Measurements from ENCODE around the gene FSTL4.
A peak's percentile ranks its signal among the peaks of the same experiment; 100 is the strongest.
"Not testable (repeated sequence)": the region's sequence is repeated elsewhere in the genome, so short reads cannot be mapped to it uniquely, and the experiment has no call there.

Gene FSTL4

DNA sequence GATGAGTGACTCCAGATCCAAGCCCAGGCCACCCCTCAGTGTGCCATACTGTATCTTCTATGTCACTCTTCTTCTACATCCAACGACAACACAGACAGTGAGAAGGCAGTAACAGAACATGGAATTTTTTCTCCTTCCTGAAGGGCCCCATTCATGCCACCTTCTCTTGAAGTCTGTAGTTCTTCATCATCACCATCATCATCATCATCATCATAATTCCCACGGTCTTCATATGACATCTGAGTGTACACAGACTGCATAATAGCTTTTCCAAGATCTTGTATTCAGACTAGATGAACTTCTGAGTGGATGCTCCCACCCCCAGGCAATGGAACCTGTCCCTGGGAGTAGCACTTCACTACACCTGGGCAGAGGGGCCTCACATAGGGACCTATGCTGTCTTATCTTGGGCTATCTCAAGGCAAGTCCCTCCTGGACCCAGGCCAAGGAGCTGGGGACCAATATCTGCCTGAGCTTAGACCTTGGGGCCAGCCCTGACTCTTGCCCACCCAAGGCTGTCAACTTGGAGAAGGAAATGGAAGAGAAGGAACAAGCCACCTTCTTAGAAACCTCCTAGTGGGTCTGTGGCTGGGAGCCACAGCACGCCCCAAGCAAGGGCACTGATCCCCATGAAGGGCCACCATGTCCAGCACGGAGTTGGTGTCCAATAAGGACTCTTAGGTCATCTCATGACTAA is 159.1 kb downstream of the FSTL4 start:
- DNase-seq, result no peak

DNA sequence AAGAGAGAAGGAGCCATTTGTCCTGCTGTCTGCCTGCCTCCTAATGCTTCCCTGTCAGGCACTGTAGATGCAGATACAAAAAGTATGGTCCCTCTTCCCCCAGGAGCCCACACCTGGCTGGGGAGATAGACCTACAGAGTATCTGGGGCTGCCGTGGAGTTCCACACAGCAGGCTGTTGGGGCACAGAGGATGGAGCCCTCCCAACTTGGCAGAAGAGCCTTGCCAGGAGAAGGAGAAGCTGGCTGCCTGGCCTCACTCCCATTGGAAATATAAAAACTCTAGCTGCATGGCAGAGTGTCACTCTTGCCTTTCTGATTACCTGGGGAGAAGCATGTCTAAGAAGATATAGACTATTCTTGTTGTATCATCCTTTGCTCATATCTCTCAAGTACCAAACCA is 160.4 kb downstream of the FSTL4 start:
- DNase-seq, result no peak

DNA sequence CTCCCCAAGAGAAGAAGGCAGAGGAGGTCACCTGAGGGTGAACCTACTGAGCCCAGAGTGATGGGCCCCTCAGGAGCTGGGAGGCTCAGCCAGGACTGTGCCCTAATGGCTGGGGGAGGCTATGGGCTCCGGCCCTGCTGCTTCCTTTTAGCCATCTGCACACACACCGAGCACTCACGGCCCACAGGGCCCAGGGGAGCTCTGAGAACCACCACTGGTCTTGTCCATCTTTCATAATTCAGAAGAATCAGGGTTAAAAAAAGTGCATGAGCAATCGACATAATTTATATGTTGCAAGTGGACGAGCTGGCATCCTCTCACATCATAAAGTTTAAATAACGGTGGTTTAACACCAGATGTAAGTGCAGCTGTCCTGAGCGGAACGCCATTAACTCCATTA is 162.1 kb downstream of the FSTL4 start:
- DNase-seq, result no peak

DNA sequence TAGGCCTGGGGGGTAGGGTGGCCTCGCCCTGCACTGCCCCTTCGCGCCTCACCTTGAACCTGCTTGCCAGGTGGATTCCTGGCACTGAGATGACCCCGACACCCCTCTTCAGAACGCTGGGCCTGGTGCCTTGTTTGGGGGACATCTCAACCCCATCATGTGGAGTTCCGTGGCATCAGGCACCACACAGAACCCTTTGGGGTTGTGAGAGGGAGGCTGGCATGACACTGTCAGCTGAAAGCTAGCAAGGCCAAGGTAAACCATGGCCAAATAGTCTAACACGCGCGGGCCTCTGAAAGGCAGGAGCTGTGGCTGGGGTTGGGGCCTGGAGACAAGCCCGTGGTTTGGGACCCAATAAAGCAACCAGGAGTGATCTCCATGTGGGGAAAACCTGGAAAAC is 163.2 kb downstream of the FSTL4 start:
- DNase-seq, result no peak

- DNase-seq, result no peak
Measured at GRCh38 chr5:133446440-133446839, 165.9 kb downstream of the FSTL4 start.

DNA sequence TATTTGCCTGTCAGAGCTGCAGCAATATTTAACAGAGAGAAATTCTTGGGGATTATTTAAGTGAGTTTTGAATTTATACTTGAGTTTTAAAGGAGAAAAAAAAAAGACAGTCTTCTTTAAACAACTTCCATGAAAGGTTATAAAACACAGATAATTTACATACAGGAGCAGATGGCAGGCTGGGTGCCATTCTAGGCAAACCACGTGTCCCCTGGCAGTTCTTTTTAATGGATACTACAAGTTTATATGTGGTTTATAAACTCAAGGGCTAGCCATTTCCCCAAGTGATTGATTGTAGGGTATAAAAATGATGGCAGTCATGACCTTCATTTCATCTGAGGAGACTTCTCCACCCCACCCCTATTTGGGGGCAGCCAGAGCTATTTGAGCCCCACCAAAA is 166.6 kb downstream of the FSTL4 start:
- DNase-seq, result peak in 1 of 2 experiments; percentile 20

GRCh38 chr5:133445204-133445603 is 167.1 kb downstream of the FSTL4 start:
- not testable (repeated sequence) for DNase-seq

GRCh38 chr5:133444711-133445110 is 167.6 kb downstream of the FSTL4 start:
- DNase-seq, result no peak

DNA sequence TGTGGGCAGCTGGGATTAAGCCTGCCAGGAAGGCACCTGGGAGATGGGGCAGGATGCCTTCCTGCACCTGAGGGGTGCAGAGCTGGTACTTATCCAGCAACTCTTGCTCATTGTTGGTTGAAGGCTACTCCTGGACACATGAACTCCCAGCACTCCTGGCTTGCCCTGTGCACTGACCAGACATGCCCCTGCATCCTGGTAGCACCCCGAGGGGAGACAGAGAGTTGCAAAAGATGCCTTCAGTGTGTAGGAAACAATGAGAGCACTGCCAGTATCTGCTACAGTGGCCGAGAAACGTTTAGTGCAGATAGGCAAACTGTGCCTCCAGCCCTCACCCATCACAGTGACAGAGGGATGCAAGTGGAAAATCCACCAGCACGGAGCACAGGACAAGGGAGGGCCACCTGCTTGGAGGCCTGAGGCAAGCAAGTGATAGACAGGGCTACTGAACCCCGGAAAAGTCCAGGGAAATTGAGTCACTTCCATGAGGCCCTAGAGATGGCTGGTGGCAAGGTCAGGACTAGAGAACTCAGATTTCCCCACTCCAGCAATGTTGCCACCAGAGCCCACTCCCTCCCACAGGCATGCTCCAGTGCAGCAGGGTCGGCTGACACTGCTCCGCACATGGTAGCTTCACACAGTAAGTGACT is 171.1 kb downstream of the FSTL4 start:
- DNase-seq, result no peak

DNA sequence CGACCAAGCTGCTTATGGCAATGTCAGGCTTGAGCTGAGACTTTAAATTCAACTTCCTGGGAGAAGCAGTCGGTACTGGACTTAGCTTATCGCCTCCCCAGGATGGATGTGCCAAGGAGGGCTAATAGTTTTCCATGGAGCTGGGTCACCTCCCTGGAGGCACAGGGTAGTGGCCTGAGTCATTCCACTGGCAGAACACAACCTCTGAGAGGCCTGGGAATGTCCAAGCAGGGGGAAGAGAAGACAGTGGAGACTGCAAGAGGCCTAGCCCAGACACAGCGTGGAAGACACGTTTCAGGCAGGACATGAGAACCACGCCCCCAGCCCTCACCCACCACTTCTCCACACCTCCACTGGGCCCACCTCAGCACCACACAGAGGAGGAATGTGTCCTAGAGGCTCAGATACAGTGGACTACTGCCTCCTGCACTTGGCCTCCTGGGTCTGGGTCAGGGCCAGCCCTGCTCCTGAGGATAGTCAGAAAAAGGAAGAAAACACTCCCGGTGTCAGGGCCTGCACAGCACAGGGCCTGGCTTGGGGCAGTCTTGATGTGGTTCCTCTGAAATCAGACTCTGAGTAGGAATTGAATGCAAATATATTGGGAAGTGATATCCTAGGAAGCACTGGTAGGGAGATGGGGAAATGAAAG is 171.8 kb downstream of the FSTL4 start:
- no peak for DNase-seq

DNA sequence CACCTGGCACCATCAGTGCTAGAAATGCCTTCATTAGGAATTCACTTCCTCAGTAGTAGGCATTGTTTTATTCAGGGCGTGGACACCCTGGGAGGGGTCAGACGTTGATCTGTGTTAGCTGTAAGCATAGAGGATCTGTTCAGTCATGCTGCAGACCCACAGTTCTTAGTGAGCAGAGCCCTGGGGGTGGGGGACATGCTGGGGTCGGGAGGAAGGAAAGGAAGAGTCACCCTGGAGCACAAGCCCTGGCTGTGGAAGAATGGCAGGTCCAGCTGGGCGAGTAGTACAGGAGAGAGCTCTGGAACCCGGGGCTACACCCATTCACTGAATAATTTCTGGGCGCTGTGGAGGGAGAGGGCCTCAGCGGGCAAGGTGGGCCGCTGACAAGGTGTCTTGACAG is 172.5 kb downstream of the FSTL4 start:
- DNase-seq, result no peak

DNA sequence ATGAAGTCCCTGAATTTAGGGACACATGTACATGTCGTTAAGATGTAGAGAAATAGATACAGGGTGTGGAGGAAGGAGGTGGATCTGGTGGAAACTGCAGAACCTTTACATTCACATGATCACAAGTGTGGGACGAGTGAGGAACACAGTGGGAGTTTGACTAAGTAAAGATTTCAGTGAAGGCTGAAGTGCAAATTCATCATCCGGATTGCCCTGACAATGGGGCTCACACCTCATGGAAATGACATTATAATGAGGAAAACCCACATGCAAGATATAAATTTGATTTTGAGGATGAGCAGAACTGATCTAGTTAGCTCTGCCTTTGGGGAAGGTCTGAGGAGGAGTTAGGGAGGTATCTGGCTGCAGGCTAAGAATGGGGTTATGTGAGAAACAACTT is 173.9 kb downstream of the FSTL4 start:
- no peak for DNase-seq

GRCh38 chr5:133434336-133434735 is 178.0 kb downstream of the FSTL4 start:
- no peak for DNase-seq

DNA sequence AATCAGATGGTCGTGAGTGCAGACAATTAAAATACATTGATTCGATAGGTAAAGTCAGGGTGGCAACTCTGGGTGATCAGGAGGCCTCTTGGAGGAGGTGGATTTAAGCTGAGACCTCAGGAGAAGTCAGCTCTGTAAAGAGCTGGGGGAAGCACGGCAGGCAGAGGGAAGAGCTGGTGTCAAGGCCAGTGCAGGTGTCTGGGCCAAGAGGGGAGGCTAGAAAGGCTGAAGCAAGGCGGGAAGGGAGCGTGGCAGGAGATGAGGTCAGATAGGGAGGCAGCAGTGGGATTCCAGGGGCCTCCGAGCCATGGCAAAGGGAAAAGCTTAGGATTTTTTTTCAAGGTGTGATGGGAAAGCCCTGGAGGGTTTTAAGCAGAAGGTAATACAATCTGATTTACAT is 178.7 kb downstream of the FSTL4 start:
- DNase-seq, result no peak

DNA sequence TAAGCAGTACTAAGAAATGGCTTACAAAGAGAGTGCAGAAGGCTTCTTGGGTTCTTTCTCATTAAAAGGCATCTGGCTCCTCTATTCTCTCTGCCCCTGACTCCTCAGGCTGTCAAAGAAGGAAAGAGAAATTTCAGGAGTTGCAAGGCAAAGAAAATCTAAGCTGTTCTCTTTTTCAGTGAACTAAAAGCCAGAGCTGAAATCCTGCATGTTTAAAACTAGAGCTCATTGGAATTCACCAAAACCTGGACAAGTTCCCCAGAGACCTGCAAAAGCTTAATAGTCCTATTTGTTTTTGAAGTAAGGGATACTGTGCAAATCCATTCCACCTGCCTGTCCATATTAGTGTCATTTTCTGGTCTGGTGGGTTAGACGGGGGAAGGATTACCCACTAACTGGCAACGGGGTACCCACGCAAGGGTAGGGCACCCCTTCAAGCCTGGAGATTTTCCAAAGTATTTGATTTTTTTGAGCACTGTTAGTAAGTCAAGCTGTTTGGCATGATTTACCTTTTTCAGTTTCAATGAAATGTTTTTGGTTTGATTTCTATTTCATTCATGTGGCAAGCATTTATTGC is 179.3 kb downstream of the FSTL4 start:
- no peak for DNase-seq

DNA sequence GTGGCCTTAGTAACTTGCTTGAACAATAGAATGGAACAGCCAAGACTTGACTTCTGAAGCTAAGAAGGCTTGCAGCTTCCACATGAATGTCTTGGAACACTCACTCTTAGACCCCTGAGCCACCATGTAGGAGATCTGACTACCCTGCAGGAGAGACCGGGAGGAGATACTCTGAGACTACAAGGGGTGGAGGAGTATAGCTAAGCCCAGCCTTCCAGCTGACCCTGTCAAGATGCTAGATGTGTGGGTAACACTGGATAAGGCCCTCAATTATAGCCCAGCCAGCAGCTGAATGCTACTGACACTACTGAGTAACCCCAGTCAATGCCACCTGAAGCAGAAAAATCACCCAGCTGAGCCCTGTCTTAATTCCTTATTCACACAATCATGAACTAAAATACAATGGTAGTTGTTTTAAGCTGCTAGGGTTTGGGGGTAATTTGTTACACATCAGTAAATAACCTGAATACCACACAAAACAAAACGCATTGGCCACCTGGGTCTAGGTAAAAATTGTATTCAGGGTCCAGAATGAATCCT is 180.9 kb downstream of the FSTL4 start:
- no peak for DNase-seq

DNA sequence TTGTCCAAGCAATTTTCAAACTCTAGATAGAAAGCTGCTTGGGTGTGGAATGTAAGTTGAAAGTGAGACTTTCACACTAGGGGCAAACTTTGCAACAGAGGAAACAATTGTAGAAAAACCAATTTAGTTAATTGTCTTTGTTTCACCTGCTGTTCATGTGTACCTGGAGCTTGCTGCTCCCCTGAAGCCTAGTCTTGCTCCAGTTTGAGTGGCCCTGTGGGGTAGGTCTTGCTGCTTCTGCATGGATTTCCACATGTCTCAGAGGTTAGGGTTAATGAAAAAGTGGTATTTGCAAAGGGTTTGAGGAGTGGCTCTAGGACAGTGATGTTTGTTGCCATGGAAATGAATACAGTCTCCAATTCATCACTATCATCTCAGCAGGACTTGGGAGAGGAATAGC is 182.2 kb downstream of the FSTL4 start:
- DNase-seq, result no peak

- DNase-seq, result no peak
Measured at GRCh38 chr5:133429046-133429445, 183.3 kb downstream of the FSTL4 start.

DNA sequence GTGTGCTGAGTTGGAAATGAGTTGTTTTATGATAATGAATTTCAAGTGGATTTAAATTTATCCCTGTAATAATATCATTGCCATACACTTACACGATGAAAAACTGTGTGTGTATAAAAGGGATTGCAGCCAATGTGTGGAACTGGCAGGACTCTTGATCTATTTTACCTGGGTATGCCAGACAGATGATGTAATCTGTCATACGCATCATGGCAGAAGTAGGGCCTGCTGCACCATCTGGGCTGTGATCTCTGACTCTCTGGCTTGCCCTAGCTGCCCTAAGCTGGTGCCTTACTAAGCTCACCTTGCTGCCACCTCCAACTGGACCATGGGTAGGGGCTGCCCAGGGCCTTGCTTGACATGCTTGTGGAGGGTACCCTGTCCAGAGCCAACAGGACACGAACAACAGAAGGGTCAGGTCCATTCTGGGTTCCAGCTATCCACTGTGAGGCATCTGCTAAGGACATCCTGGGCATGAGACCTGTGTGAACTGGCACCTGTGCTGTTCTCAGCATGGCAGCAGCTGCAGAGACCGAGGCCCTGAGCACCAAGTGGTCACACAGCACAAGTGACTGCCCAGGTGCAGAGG is 184.2 kb downstream of the FSTL4 start:
- DNase-seq, result no peak

DNA sequence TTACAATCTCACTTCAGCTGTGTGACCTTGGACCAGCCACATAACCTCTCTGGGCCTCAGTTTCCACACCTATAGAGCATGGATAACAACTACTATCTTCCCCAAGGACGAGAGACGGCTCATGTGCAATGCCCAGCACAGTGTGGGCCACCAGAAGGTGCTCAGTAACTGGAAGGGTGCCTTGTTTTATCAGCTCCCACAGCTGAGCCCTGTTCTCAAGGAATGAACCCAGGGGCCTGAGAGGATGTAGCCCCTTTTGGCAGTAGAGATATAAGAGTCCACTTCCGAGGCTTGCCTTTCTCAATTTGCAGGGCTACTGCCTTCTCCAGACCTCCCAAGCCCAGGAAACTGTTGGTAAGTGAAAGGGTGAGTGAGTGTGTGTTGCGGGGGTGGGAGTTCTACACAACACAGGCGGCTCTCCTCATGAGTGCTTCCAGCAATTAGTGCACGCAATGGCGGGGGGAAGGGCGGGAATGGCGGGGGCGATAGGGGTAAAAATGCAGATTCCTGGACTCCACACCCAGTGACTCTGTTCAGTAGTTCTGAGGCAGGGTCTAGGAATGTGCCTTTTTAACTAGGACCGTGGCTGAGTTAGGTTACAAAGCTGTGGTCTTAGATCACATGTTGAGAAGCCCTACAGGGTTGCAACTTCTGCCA is 185.1 kb downstream of the FSTL4 start:
- no peak for DNase-seq

DNA sequence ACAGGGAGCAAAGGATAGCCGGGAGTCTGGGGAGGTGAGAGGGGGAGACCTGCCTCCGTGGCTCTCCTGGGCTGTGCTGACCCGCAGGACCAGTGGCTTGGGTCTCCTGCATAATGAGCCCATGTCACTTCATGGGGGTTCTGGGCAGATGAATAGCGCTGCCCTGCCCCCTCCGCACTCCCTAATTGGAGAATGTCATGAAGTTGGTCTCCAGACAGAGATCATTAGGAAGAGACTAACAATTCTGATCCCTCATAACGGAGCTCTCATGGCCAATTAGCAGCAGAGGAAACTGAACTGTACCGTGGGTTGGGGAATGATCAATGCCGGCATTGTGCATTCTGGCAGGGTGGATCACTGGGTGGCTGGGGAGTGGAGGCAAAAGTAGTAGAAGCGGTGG is 186.1 kb downstream of the FSTL4 start:
- no peak for DNase-seq

- DNase-seq, result no peak
Measured at GRCh38 chr5:133425764-133426163, 186.6 kb downstream of the FSTL4 start.

GRCh38 chr5:133425222-133425621 is 187.1 kb downstream of the FSTL4 start:
- no peak for DNase-seq
